ENCODE results near the gene SIAE.

DNA sequence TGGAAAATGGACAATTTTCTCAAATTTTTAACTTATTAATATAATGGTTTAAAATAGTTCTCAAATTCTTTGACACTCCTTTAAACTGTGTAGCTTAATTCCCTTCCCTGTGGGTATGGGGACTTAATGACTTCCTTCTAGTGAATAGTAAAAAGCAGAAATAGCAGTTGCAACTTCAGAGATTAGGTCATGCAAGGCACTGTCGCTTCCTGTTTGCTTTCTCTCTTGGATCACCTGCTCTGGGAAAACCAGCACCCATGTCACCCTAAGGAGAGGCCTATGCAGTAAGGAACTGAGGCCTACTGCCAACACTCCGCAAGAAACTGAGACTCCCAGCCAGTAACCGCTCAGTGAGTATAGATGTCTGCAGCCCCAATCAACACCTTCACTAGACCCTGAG is 67.8 kb downstream of the SIAE start:
- TF ChIP-seq, protein P1, sequence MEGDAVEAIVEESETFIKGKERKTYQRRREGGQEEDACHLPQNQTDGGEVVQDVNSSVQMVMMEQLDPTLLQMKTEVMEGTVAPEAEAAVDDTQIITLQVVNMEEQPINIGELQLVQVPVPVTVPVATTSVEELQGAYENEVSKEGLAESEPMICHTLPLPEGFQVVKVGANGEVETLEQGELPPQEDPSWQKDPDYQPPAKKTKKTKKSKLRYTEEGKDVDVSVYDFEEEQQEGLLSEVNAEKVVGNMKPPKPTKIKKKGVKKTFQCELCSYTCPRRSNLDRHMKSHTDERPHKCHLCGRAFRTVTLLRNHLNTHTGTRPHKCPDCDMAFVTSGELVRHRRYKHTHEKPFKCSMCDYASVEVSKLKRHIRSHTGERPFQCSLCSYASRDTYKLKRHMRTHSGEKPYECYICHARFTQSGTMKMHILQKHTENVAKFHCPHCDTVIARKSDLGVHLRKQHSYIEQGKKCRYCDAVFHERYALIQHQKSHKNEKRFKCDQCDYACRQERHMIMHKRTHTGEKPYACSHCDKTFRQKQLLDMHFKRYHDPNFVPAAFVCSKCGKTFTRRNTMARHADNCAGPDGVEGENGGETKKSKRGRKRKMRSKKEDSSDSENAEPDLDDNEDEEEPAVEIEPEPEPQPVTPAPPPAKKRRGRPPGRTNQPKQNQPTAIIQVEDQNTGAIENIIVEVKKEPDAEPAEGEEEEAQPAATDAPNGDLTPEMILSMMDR (IDR thresholded peaks at IDR 0.05 in 8 of 11, conservative IDR thresholded peaks at IDR 0.05 in 3 of 11): no peak
- no peak for TF ChIP-seq POLR2AphosphoS5 (IDR thresholded peaks at IDR 0.05)

All from spleen (tissue), 7 donors.